ENCODE results near the gene MISP3.

- peak in 1 of 7 experiments; percentile 1 for TF ChIP-seq CTCF (IDR thresholded peaks at IDR 0.05)
- no peak for TF ChIP-seq POLR2A (IDR thresholded peaks at IDR 0.05)
Measured at GRCh38 chr19:14061081-14061749, 11.4 kb upstream of the MISP3 start.

Data from body of pancreas (tissue), 4 donors.